ENCODE data around the gene USP1.

USP1 gene

GRCh38 chr1:62424411-62424810 lies 12.4 kb upstream of the USP1 start:
- Histone ChIP-seq H3K9me2 (ENCODE audit: low read depth, low read length) (no peaks in the 10 kb centered on the region), H2AFZ (ENCODE audit: low read length) (no peak overlapping the region), H4K20me1 (ENCODE audit: insufficient read depth, low read length) (no peaks in the 10 kb centered on the region), H3K36me3 (ENCODE audit: insufficient read depth, low read length) (no peaks in the 10 kb centered on the region), H3K9me3 (ENCODE audit: low read length) (no peaks in the 10 kb centered on the region), H3K79me2 (ENCODE audit: insufficient read depth, low read length) (no peaks in the 10 kb centered on the region), H3K27me3 (ENCODE audit: insufficient read depth, low read length) (no peaks in the 10 kb centered on the region), H3F3A (ENCODE audit: insufficient read depth, low read length) (no peaks in the 10 kb centered on the region), H3K4me3 (ENCODE audit: low read depth, low read length, poor library complexity, severe bottlenecking) (no peak overlapping the region), H3K27ac (ENCODE audit: low read depth, low read length, poor library complexity, severe bottlenecking) (no peak overlapping the region), H3K4me1 (ENCODE audit: insufficient read depth, low read length, severe bottlenecking) (no peaks in the 10 kb centered on the region), H3K4me2 (ENCODE audit: low read length) (no peak overlapping the region), H3K9ac (ENCODE audit: low read length) (no peak overlapping the region)
- TF ChIP-seq EZH2 (IDR thresholded peaks at IDR 0.05; ENCODE audit: borderline replicate concordance, low read length), result no peak

GRCh38 chr1:62425041-62425440 lies 11.8 kb upstream of the USP1 start:
- no peaks in the 10 kb centered on the region for H4K20me1 ChIP-seq (ENCODE audit: insufficient read depth, low read length)
- no peak overlapping the region for H2AFZ ChIP-seq (ENCODE audit: low read length)
- H3K4me2 ChIP-seq (ENCODE audit: low read length), result no peak overlapping the region
- H3K9me3 ChIP-seq (ENCODE audit: low read length), result no peaks in the 10 kb centered on the region
- H3K79me2 ChIP-seq (ENCODE audit: insufficient read depth, low read length), result no peaks in the 10 kb centered on the region
- H3K9ac ChIP-seq (ENCODE audit: low read length), result no peak overlapping the region
- H3F3A ChIP-seq (ENCODE audit: insufficient read depth, low read length), result no peaks in the 10 kb centered on the region
- no peaks in the 10 kb centered on the region for H3K36me3 ChIP-seq (ENCODE audit: insufficient read depth, low read length)
- no peaks in the 10 kb centered on the region for H3K9me2 ChIP-seq (ENCODE audit: low read depth, low read length)
- no peaks in the 10 kb centered on the region for H3K27me3 ChIP-seq (ENCODE audit: insufficient read depth, low read length)
- no peaks in the 10 kb centered on the region for H3K4me1 ChIP-seq (ENCODE audit: insufficient read depth, low read length, severe bottlenecking)
- TF ChIP-seq CTCF (IDR thresholded peaks at IDR 0.05; ENCODE audit: low read length) (no peak), EZH2 (IDR thresholded peaks at IDR 0.05; ENCODE audit: borderline replicate concordance, low read length) (no peak)
- no peak overlapping the region for H3K4me3 ChIP-seq (ENCODE audit: low read depth, low read length, poor library complexity, severe bottlenecking)
- H3K27ac ChIP-seq (ENCODE audit: low read depth, low read length, poor library complexity, severe bottlenecking), result no peak overlapping the region

- Histone ChIP-seq H3K9me3 (ENCODE audit: low read length) (no peaks in the 10 kb centered on the region), H2AFZ (ENCODE audit: low read length) (no peak overlapping the region), H3F3A (ENCODE audit: insufficient read depth, low read length) (no peaks in the 10 kb centered on the region), H3K79me2 (ENCODE audit: insufficient read depth, low read length) (no peaks in the 10 kb centered on the region), H3K27me3 (ENCODE audit: insufficient read depth, low read length) (no peaks in the 10 kb centered on the region), H4K20me1 (ENCODE audit: insufficient read depth, low read length) (no peaks in the 10 kb centered on the region), H3K27ac (ENCODE audit: low read depth, low read length, poor library complexity, severe bottlenecking) (no peak overlapping the region), H3K9me2 (ENCODE audit: low read depth, low read length) (no peaks in the 10 kb centered on the region), H3K4me1 (ENCODE audit: insufficient read depth, low read length, severe bottlenecking) (peaks cover 10% of the 10 kb centered on the region), H3K4me2 (ENCODE audit: low read length) (no peak overlapping the region), H3K36me3 (ENCODE audit: insufficient read depth, low read length) (no peaks in the 10 kb centered on the region), H3K4me3 (ENCODE audit: low read depth, low read length, poor library complexity, severe bottlenecking) (no peak overlapping the region), H3K9ac (ENCODE audit: low read length) (no peak overlapping the region)
- no peak for TF ChIP-seq EZH2 (IDR thresholded peaks at IDR 0.05; ENCODE audit: borderline replicate concordance, low read length)
- TF ChIP-seq CTCF (IDR thresholded peaks at IDR 0.05; ENCODE audit: low read length), result no peak
Observed at GRCh38 chr1:62426237-62426636, 10.6 kb upstream of the USP1 start.

- Histone ChIP-seq H3K27ac (ENCODE audit: low read depth, low read length, poor library complexity, severe bottlenecking) (no peak overlapping the region), H3K27me3 (ENCODE audit: insufficient read depth, low read length) (no peaks in the 10 kb centered on the region), H3K9me3 (ENCODE audit: low read length) (no peaks in the 10 kb centered on the region), H3K9ac (ENCODE audit: low read length) (no peak overlapping the region), H3K36me3 (ENCODE audit: insufficient read depth, low read length) (no peaks in the 10 kb centered on the region), H3K4me1 (ENCODE audit: insufficient read depth, low read length, severe bottlenecking) (peaks cover 15% of the 10 kb centered on the region), H3K9me2 (ENCODE audit: low read depth, low read length) (no peaks in the 10 kb centered on the region), H3K79me2 (ENCODE audit: insufficient read depth, low read length) (no peaks in the 10 kb centered on the region), H3F3A (ENCODE audit: insufficient read depth, low read length) (no peaks in the 10 kb centered on the region), H3K4me3 (ENCODE audit: low read depth, low read length, poor library complexity, severe bottlenecking) (no peak overlapping the region), H3K4me2 (ENCODE audit: low read length) (no peak overlapping the region), H2AFZ (ENCODE audit: low read length) (no peak overlapping the region), H4K20me1 (ENCODE audit: insufficient read depth, low read length) (no peaks in the 10 kb centered on the region)
- no peak for TF ChIP-seq CTCF (IDR thresholded peaks at IDR 0.05; ENCODE audit: low read length)
- TF ChIP-seq EZH2 (IDR thresholded peaks at IDR 0.05; ENCODE audit: borderline replicate concordance, low read length), result no peak
Observed at GRCh38 chr1:62426794-62427193, 10.1 kb upstream of the USP1 start.
